ENCODE data around the gene ADD2.

DNA sequence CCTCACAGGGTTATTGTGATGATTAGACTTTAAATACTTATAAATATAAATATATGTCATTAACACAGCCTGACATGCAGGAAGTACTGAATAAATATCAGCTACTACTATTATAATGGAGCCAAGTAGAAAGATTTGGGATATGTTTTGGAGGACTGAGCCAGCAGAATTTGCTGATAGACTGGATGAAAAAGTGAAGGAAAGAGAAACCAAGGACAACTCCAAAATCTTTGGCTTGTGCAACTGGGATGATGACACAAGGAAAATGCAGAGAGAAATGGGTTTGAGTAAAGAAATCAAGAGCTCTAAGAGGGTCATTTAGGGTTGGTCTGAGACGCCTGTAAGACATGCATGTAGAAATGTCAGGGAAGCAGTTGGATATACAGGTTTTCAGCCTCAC is 15.6 kb downstream of the ADD2 start:
- TF ChIP-seq, protein P1, sequence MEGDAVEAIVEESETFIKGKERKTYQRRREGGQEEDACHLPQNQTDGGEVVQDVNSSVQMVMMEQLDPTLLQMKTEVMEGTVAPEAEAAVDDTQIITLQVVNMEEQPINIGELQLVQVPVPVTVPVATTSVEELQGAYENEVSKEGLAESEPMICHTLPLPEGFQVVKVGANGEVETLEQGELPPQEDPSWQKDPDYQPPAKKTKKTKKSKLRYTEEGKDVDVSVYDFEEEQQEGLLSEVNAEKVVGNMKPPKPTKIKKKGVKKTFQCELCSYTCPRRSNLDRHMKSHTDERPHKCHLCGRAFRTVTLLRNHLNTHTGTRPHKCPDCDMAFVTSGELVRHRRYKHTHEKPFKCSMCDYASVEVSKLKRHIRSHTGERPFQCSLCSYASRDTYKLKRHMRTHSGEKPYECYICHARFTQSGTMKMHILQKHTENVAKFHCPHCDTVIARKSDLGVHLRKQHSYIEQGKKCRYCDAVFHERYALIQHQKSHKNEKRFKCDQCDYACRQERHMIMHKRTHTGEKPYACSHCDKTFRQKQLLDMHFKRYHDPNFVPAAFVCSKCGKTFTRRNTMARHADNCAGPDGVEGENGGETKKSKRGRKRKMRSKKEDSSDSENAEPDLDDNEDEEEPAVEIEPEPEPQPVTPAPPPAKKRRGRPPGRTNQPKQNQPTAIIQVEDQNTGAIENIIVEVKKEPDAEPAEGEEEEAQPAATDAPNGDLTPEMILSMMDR (conservative IDR thresholded peaks at IDR 0.05; ENCODE audit: low read depth in 2 of 2): no peak
- TF ChIP-seq REST (IDR thresholded peaks at IDR 0.05; ENCODE audit: unreplicated experiment) (no peak), EZH2 (IDR thresholded peaks at IDR 0.05; ENCODE audit: low read depth, unreplicated experiment) (no peak), CREB1 (CRISPR knock-in tag; IDR thresholded peaks at IDR 0.05; ENCODE audit: low read depth) (no peak), EZH2phosphoT487 (IDR thresholded peaks at IDR 0.05; ENCODE audit: unreplicated experiment) (no peak), POLR2AphosphoS5 (IDR thresholded peaks at IDR 0.05; ENCODE audit: low read depth) (no peak), STAT1 (IDR thresholded peaks at IDR 0.05; ENCODE audit: unreplicated experiment) (no peak), ZNF114 (CRISPR knock-in tag; IDR thresholded peaks at IDR 0.05) (no peak), JUNB (IDR thresholded peaks at IDR 0.05; ENCODE audit: unreplicated experiment) (no peak), NANOG (IDR thresholded peaks at IDR 0.05; ENCODE audit: borderline replicate concordance) (no peak), ZNF462 (CRISPR knock-in tag; IDR thresholded peaks at IDR 0.05) (no peak), ZNF331 (CRISPR knock-in tag; IDR thresholded peaks at IDR 0.05; ENCODE audit: low read depth) (no peak)
- TF ChIP-seq, protein P2, sequence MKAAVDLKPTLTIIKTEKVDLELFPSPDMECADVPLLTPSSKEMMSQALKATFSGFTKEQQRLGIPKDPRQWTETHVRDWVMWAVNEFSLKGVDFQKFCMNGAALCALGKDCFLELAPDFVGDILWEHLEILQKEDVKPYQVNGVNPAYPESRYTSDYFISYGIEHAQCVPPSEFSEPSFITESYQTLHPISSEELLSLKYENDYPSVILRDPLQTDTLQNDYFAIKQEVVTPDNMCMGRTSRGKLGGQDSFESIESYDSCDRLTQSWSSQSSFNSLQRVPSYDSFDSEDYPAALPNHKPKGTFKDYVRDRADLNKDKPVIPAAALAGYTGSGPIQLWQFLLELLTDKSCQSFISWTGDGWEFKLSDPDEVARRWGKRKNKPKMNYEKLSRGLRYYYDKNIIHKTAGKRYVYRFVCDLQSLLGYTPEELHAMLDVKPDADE (IDR thresholded peaks at IDR 0.05): no peak

All from GM23338 (cell line).